GM18505 (cell line): Measurements from ENCODE around the gene ATP6V1E1.

Source experiments
- ATAC-seq: cut with Tn5 transposase; IDR thresholded peaks from one replicate; pipeline ENCODE4 v1.9.1; 2021; ENCODE audit not compliant: unreplicated experiment
- POLR2A ChIP-seq: IDR thresholded peaks from 4 replicates; pipeline ENCODE4 v1.6.1; 2011; ENCODE audit warnings: borderline replicate concordance; ENCODE audit not compliant: insufficient read depth, insufficient read length; ENCODE audit errors: extremely low read depth

Gene ATP6V1E1

GRCh38 chr22:17607891-17608521, 20.5 kb downstream of the ATP6V1E1 start:
- ATAC-seq, result no peak
- no peak for TF ChIP-seq POLR2A

DNA sequence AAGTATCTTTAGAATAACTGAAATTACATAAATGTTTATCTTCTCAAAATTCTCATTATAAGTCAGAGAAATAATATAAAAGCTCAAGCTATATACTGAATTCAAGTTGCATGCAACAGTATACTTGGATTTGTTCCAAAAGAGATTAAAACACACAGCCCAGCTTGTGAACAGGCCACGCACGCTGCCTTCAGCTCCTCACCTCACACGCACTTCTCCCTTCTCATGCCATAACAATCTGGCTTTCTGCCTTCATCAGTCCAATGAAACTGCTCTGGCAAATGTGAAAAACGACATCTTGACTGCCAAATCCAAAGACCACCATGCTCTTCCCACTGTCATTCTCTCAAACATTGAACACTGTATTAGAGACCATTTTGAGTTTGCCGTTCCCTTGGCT, 22.1 kb downstream of the ATP6V1E1 start:
- no peak for TF ChIP-seq POLR2A
- ATAC-seq, result no peak

- no peak for TF ChIP-seq POLR2A
- ATAC-seq, result no peak
These were observed 24.9 kb downstream of the ATP6V1E1 start for GRCh38 chr22:17603668-17604067.

- no peak for ATAC-seq
- TF ChIP-seq POLR2A, result no peak
These were observed 27.5 kb downstream of the ATP6V1E1 start for GRCh38 chr22:17601031-17601430.

DNA sequence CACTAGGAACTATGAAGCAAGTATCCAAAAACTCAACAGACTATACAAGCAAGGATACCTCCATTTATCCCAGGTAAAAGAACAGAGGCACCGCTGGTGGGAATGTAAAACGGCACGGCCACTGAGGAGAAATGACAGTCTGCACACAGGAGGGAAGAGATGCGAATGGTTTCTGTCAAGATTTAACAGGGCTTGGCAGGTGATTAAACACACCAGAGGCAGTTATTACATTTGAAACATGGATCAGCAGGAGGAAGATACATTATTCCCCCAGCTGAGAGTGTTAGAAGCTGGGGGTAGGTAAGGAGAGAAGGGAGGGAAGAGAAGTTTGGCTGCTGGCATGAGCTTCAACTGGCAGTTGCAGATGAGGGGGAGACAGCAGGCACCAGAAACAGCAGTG, 30.2 kb downstream of the ATP6V1E1 start:
- ATAC-seq, result no peak

DNA sequence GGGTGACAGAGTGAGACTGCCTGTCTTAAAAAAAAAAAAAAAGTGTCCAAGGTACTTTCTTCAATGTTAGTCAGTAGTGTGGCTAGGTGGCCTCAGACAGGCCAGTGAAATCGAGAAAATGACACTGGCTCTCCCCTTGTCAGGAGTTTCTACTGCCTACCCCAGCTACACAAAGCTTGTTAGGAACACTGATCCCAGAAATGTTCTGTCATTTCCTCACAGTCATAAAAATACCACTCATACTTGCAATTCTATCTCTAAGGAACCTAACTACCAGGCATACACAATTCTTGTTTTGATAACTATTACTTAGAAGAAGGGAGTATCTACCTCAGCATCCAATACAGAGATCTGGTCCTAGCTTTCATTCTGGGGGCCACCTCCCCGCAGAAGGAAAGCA, 31.3 kb downstream of the ATP6V1E1 start:
- no peak for TF ChIP-seq POLR2A
- ATAC-seq, result no peak

More for the DNA sequence above, 30.2 kb downstream of the ATP6V1E1 start:
- no peak for TF ChIP-seq POLR2A

DNA sequence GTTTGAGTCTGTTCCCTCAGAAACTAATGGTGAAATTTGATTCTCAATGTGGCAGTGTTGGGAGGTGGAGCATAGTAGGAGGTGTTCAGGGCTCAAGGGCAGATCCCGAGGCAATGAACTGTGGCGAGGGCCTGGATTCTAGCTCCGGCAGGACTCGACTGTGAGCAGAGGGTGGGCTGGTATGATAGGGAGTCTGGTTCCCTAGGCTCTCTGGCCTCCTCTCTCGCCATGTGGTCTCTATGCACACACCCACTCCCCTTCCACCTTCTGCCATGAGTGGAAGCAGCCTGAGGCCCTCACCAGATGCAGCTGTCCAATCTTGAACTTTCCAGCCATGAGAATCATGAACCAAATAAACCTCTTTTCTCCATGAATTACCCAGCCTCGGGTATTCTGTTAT, 32.3 kb downstream of the ATP6V1E1 start:
- no peak for TF ChIP-seq POLR2A

DNA sequence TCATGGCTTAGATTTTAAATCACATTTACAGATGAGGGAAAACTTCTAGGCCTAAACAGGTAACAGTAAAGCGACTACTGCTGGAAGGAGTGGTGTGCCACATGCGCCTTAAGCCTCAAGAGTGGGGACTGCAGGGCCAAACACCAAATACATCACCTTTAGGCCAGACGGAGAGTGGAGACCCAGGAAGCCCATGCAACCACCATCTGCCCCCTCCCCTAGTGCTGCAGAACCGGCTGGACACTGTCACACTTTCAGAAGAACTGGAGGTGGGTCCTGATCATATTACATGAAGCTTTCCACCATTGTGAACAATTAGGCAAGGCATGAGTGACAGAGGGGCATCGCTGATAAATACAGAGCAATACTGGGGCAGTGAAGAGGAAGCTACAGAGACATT, 36.3 kb downstream of the ATP6V1E1 start:
- TF ChIP-seq POLR2A, result no peak
- ATAC-seq, result no peak

More for the DNA sequence above, 32.3 kb downstream of the ATP6V1E1 start:
- no peak for ATAC-seq

GRCh38 chr22:17590586-17590985, 38.0 kb downstream of the ATP6V1E1 start:
- no peak for TF ChIP-seq POLR2A
- ATAC-seq, result no peak

- no peak for ATAC-seq
- TF ChIP-seq POLR2A, result no peak
These were observed 38.7 kb downstream of the ATP6V1E1 start for GRCh38 chr22:17589810-17590375.

DNA sequence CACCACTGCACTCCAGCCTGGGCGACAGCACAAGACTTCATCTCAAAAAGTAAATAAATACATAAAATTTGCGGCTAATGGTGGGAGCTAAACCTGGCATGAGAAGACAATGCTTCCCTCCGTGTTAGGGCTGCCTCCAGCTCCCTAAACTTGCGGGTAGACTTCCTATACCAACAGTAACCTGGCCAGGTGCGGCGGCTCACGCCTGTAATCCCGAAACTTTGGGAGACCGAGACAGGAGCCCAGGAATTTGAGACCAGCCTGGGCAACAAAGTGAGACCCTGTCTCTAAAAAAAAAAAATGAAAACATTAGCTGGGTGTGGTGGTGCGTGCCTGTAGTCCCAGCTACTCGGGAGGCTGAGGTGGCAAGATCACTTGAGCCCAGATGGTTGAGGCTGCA, 39.9 kb downstream of the ATP6V1E1 start:
- TF ChIP-seq POLR2A, result no peak
- no peak for ATAC-seq

GRCh38 chr22:17587629-17588028, 40.9 kb downstream of the ATP6V1E1 start:
- no peak for ATAC-seq

GRCh38 chr22:17586831-17587440, 41.6 kb downstream of the ATP6V1E1 start:
- ATAC-seq, result no peak
- no peak for TF ChIP-seq POLR2A

More at GRCh38 chr22:17587629-17588028, 40.9 kb downstream of the ATP6V1E1 start:
- no peak for TF ChIP-seq POLR2A

DNA sequence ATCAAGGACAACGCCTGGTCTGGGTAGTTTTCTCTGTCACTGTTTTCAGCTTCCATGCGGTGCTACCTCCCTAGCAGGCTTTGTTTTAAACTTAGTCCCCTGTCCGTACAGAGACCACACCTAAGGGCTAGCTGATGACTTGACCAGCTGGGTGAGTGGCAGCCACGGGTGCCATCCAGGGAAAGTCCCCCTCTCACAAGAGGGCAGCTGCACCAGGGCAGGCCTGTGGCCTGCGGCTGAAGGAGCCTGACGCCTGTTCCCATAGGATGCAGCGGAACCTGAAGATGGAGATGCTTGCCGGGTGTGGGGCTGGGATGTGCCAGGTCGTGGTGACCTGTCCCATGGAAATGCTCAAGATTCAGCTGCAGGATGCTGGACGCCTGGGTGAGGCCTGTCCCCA, 45.4 kb downstream of the ATP6V1E1 start:
- no peak for TF ChIP-seq POLR2A
- no peak for ATAC-seq
